Large intestine (tissue), 12 donors: ENCODE measurements around the gene PCSK4. TPM values are rescaled to one million over a fixed set of nuclear protein-coding genes. Genes with fewer than 3 reads are reported as not detected.
A peak's percentile ranks its signal among the peaks of the same experiment; 100 is the strongest.
"Not testable (repeated sequence)": the region's sequence is repeated elsewhere in the genome, so short reads cannot be mapped to it uniquely, and the experiment has no call there.

Source experiments
- DNase-seq, 2 donors: peaks; one replicate each; pipeline versions ENCODE4 v3.0.0 to v3.0.0-alpha.2; 2013
- H3K27ac ChIP-seq: one replicate; pipeline ENCODE4 v1.5.1; 2013; ENCODE audit warnings: low read length
- H3K27me3 ChIP-seq: 2 replicates; pipeline ENCODE4 v1.6.1; 2013; ENCODE audit warnings: low read length; ENCODE audit not compliant: control insufficient read depth, insufficient read depth
- H3K36me3 ChIP-seq: 2 replicates; pipeline ENCODE4 v1.6.1; 2013; ENCODE audit warnings: low read length; ENCODE audit not compliant: control insufficient read depth, insufficient read depth
- H3K4me1 ChIP-seq: one replicate; pipeline ENCODE4 v1.6.1; 2013; ENCODE audit warnings: low read length; ENCODE audit not compliant: control insufficient read depth, insufficient read depth
- H3K4me3 ChIP-seq: one replicate; pipeline ENCODE4 v1.5.1; 2013; ENCODE audit warnings: low read length
- H3K9me3 ChIP-seq: one replicate; pipeline ENCODE4 v1.6.1; 2013; ENCODE audit warnings: mild to moderate bottlenecking, low read depth, low read length, moderate library complexity; ENCODE audit not compliant: control insufficient read depth
- WGBS: methylation state at CpG from one replicate; pipeline ENCODE4 v1.1.5; 2013; ENCODE audit warnings: low lambda C conversion rate; ENCODE audit not compliant: insufficient coverage; 5-methylcytosine and 5-hydroxymethylcytosine counted together
- long read RNA-seq, 11 donors: transcript quantifications; one replicate each; lab custom pipeline, GENCODE V29; 2026
- polyA plus RNA-seq: library from polyadenylated mRNA; unstranded; fragments of 120-200 nt; gene quantifications from one replicate; pipeline ENCODE4 v1.2.1, GENCODE V29; 2013

The PCSK4 gene
- polyA plus RNA-seq = 4.7 TPM
- long read RNA-seq, donor 1 = 0 reads
- long read RNA-seq, donor 2 = 0 reads
- long read RNA-seq, donor 3 = 0 reads
- long read RNA-seq, donor 4, partial matches to known transcripts = 6 of 6 reads
- long read RNA-seq, donor 4, other reads (novel, unspliced or antisense) = 0 of 6 reads
- long read RNA-seq, donor 5, partial matches to known transcripts = 0 of 1 reads
- long read RNA-seq, donor 5, other reads (novel, unspliced or antisense) = 0 of 1 reads
- long read RNA-seq, donor 6 = 0 reads
- long read RNA-seq, donor 7 = 0 reads
- long read RNA-seq, donor 8, partial matches to known transcripts = 0 of 1 reads
- long read RNA-seq, donor 8, other reads (novel, unspliced or antisense) = 0 of 1 reads
- long read RNA-seq, donor 9 = 0 reads
- long read RNA-seq, donor 10 = 0 reads
- long read RNA-seq, donor 11, partial matches to known transcripts = 0 of 2 reads
- long read RNA-seq, donor 11, other reads (novel, unspliced or antisense) = 0 of 2 reads

DNA sequence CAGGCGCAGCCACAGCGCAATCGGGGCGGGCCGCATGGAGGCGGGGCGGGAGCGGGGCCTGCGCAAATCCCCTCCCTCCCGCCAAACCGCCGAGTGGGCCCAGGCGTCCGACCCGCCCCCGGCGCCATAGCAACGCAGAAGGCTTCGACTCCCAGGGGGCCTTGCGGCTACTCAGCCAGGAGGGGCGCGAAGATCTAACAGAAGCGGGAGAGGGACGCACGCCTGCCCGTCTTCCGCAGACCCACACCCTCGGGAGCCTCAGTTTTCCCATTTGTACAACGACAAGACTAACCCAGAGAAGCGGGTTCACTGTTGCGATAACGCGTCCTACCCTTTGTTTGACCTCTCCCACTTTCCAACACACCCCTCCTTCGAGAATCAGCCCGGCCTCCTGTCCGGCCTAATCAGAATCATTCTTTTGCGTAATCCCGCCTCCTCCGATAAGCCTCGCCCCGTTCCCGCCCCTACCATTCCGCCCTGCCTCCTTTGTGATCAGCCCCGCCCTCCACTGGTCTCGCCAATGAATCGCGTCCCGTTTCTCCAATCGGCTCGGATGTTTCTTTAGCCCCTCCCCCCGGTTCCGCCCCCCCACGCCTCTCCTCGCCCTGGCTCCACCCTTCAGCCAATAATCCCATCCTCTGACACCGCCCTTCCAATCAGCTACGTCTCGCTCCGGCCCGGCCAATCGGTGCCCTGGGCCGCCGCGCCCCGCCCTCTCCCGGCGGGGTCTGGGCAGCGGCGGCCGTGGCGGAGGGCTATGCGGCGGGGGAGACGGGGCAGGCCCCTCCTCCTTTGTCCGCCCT is at the start of gene PCSK4:
PCSK4 (minus strand) TSS at position 40 of the 803 bp plus-strand sequence; CDS start at position 36, 4 bp downstream.
- Histone ChIP-seq H3K36me3 (peaks cover 2% of the 10 kb centered on the region), H3K4me3 (peak within 1 kb of the TSS; percentile 92), H3K27ac (peak within 1 kb of the TSS; percentile 83), H3K27me3 (peaks cover 5% of the 10 kb centered on the region), H3K9me3 (peaks cover 7% of the 10 kb centered on the region), H3K4me1 (peaks cover 36% of the 10 kb centered on the region)
- DNase-seq = peak; percentile 99 to 100
- 0% methylated on average over 1 of the region's 74 CpGs for WGBS

DNA sequence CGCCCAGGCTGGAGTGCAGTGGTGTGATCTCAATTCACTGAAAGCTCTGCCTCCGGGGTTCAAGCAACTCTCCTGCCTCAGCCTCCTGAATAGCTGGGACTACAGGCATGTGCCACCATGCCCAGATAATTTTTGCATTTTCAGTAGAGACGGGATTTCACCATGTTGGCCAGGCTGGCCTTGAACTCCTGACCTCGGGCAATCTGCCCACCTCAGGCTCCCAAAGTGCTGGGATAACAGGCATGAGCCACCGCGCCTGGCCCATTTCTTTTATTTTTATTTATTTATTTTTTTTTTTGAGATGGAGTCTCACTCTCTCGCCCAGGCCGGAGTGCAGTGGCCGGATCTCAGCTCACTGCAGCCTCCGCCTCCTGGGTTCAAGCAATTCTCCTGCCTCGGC is 49.6 kb upstream of the PCSK4 start:
- peaks cover 23% of the 10 kb centered on the region for H3K27me3 ChIP-seq
- H3K36me3 ChIP-seq, H3K4me3 ChIP-seq, DNase-seq, H3K4me1 ChIP-seq, H3K27ac ChIP-seq, H3K9me3 ChIP-seq: not testable (repeated sequence)
- no CpG with 5 or more reads among the region's 11 CpGs for WGBS

DNA sequence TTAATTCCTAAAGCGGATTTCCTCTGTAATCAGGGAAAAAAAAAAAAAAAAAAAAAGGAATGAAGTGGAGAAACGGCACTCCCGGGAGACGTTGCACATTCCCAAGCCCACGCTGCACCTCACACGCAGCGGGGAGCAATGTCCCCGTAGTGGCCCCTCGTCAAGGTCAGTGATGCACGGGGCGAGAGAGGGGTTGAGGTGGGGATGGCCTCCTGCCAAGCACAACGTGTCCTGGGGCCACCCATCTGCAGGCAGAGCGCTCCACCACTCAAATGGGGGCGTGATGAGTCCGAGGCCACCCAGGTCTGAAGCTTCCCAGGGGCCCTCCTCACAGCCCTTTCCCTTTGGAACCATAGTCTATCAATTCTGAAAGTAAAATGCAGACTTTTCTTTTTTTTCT is 48.8 kb upstream of the PCSK4 start:
- Histone ChIP-seq H3K27ac (no peak overlapping the region), H3K4me1 (no peaks in the 10 kb centered on the region), H3K27me3 (peaks cover 21% of the 10 kb centered on the region), H3K4me3 (no peak overlapping the region), H3K36me3 (no peaks in the 10 kb centered on the region), H3K9me3 (no peaks in the 10 kb centered on the region)
- no peak for DNase-seq
- no CpG with 5 or more reads among the region's 15 CpGs for WGBS

DNA sequence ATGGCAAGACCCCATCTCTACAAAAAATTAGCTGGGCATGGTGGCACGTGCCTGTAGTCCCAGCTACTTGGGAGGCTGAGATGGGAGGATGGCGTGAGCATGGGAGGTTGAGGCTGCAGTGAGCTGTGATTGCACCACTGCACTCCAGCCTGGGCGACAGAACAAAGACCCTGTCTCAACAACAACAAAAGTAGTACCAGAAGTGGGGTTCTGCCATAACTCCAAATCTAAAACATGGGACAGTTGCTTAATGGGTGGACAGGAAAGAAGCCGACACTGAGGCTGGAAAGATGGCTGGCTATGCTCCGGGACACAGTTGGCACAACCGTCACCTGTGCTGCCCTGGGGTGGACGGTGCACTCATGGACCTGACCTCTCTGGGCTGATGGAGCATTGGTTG is 45.5 kb upstream of the PCSK4 start:
- H3K4me1 ChIP-seq, H3K27me3 ChIP-seq: not testable (repeated sequence)
- no CpG with 5 or more reads among the region's 7 CpGs for WGBS

DNA sequence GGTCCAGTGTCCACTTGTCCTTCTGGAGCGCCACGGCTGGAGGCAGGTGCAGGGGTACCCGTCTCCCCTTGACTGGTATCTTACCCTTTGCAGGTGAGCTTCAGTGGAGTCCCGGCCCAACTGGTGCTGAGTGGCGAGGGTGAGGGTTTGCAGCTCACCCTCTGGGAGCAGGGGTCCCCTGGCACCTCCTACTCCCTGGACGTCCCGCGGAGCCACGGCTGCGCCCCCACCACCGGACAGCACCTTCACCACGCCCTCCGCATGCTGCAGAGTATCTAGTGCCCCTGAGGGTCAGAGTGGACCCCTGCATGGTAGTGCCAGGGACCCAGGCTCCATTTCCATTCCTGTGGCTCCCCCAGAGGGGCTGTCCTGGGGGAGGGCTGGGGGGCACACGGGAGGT is 44.8 kb upstream of the PCSK4 start:
- H3K4me3 ChIP-seq = no peak overlapping the region
- H3K27me3 ChIP-seq = peaks cover 2% of the 10 kb centered on the region
- H3K4me1 ChIP-seq = no peaks in the 10 kb centered on the region
- no peak for DNase-seq
- no peak overlapping the region for H3K27ac ChIP-seq
- H3K9me3 ChIP-seq = no peaks in the 10 kb centered on the region
- no CpG with 5 or more reads among the region's 14 CpGs for WGBS
- H3K36me3 ChIP-seq = no peaks in the 10 kb centered on the region

More for the DNA sequence above, 45.5 kb upstream of the PCSK4 start:
- not testable (repeated sequence) for H3K9me3 ChIP-seq, H3K4me3 ChIP-seq, H3K27ac ChIP-seq, DNase-seq, H3K36me3 ChIP-seq

DNA sequence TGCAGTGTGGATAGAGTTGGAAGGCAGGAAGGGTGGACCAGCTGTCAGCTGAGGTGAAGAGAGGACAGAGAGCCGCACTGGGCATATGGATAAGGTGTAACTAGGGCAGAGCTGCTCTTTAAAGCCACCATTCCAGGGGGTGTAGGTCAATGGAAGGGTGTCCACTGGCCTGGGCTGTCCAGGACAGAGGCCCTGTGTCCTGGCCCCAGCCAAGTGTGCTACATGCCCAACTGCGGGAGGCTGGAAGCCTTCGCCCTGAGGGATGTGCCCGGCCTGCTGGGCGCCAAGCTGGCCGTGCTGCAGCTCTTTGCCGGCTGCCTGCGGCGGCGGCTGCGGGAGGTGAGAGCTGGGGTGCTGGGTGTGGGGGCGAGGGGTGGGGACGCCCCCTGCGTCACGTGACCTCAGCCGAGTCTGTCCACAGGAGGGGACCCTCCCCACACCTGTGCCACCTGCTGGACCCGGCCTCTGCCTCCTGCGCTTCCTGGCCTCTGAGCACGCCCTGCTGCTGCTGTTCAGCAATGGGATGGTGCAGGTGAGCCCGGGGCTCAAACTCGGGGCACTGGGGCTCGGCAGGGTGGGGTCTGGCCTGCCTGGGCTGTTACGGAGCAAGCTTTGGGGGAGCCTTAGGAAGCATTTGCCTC is 43.5 kb upstream of the PCSK4 start:
- no peak overlapping the region for H3K4me3 ChIP-seq
- no peaks in the 10 kb centered on the region for H3K4me1 ChIP-seq
- H3K36me3 ChIP-seq = no peaks in the 10 kb centered on the region
- no CpG with 5 or more reads among the region's 23 CpGs for WGBS
- DNase-seq = no peak
- no peaks in the 10 kb centered on the region for H3K9me3 ChIP-seq
- no peak overlapping the region for H3K27ac ChIP-seq
- H3K27me3 ChIP-seq = peaks cover under 1% of the 10 kb centered on the region

DNA sequence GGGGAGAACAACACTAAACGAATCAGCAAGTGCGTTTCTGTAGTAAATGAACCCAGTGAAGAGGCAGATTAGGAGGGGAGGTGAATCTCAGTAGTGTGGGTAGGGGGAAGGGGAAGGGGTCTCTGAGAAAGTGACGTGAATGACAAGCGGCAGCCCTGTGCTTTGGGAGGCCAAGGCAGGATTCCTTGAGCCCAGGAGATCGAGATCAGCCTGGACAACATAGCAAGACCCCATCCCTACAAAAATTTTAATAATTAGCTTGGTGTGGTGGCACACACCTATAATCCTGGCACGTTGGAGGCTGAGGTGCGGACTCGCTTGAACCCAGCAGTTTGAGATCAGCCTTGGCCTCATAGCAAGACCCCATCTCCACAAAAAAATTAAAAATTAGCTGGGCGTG is 41.9 kb upstream of the PCSK4 start:
- no peaks in the 10 kb centered on the region for H3K27me3 ChIP-seq
- no peaks in the 10 kb centered on the region for H3K4me1 ChIP-seq
- H3K9me3 ChIP-seq = no peaks in the 10 kb centered on the region
- H3K4me3 ChIP-seq = no peak overlapping the region
- 93% methylated on average over 2 of the region's 9 CpGs for WGBS
- DNase-seq = no peak
- H3K36me3 ChIP-seq = no peaks in the 10 kb centered on the region
- H3K27ac ChIP-seq = no peak overlapping the region

DNA sequence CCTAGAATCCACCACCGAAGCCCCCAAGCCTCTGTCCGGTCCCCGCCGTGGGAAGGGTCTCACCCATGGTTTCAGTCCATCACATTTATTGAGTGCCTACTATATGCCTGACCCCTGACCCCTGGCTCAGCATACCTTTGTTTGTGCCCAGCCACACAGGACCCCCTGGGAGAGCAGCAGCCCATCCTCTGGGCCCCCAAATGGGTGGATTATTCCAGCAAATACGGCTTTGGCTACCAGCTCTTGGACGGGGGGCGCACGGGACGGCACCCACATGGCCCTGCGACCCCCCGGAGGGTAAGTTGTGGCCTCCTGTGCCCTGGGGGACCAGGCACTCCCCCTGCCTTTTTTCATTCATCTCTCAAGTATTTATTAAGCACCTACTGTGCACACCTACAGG is 41.4 kb upstream of the PCSK4 start:
- H3K27ac ChIP-seq = no peak overlapping the region

DNA sequence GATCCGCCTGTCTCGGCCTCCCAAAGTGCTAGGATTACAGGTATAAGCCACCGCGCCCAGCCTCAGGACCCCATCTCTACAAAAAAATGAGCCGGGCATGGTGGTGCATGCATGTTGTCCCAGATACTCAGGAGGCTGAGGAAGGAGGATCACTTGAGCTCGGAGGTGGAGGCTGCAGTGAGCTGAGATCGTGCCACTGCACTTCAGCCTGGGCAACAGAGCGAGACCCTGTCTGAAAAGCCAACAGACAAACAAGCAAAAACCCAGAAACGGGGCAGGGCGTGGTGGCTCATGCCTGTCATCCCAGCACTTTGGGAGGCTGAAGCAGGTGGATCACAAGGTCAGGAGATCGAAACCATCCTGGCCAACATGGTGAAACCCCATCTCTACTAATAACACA is 40.7 kb upstream of the PCSK4 start:
- H3K27ac ChIP-seq, H3K36me3 ChIP-seq, DNase-seq, H3K4me1 ChIP-seq, H3K27me3 ChIP-seq, H3K9me3 ChIP-seq, H3K4me3 ChIP-seq: not testable (repeated sequence)
- no CpG with 5 or more reads among the region's 11 CpGs for WGBS

More for the DNA sequence above, 41.4 kb upstream of the PCSK4 start:
- H3K4me3 ChIP-seq = no peak overlapping the region
- no peak for DNase-seq
- no peaks in the 10 kb centered on the region for H3K9me3 ChIP-seq
- H3K4me1 ChIP-seq = no peaks in the 10 kb centered on the region
- no peaks in the 10 kb centered on the region for H3K36me3 ChIP-seq
- WGBS = 93% methylated on average over 3 of the region's 11 CpGs
- no peaks in the 10 kb centered on the region for H3K27me3 ChIP-seq

DNA sequence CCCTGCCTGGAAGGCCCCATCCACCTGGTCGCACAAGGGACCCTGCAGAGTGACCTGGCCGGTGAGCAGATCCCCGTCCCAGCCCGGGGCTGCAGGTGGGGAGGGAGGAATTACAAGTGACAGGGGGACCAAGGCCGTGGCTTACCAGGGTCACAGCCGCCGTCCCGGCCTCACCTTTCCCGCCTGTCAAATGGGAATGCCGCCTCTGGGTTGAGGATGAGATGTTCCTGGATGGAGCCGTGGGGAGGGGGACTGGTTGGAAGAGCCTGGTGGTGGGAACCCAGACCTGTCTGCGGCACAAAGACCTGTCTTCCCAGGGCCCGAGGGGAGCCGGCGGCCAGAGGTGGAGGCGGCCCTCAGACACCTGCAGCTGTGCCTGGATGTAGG is 39.3 kb upstream of the PCSK4 start:
- Histone ChIP-seq H3K4me3 (no peak overlapping the region), H3K27me3 (peaks cover 21% of the 10 kb centered on the region), H3K4me1 (no peaks in the 10 kb centered on the region), H3K27ac (no peak overlapping the region), H3K9me3 (peaks cover 3% of the 10 kb centered on the region), H3K36me3 (no peaks in the 10 kb centered on the region)
- no CpG with 5 or more reads among the region's 16 CpGs for WGBS
- no peak for DNase-seq
